Gastroesophageal sphincter (tissue), 4 donors: ENCODE results near the gene LINC00632. TPM values are rescaled to one million over a fixed set of nuclear protein-coding genes. Genes with fewer than 3 reads are reported as not detected.

Source experiments
- ATAC-seq: fragments of 150-250 bp; one replicate; pipeline ENCODE4 v1.9.1; 2016; ENCODE audit warnings: mild to moderate bottlenecking, moderate library complexity
- H3K27ac ChIP-seq, 4 donors: fragments of 200-600 bp; sonication (generic) in 3 of 4; 1 replicate in 3 of 4; 2 replicates in 1 of 4; pipeline ENCODE4 v1.5.1; 2016 to 2019
- H3K27me3 ChIP-seq: fragments of 200-600 bp; sonication (generic); one replicate; pipeline ENCODE4 v1.5.1; 2019
- H3K36me3 ChIP-seq, 2 donors: fragments of 200-600 bp; sonication (generic); one replicate each; pipeline ENCODE4 v1.5.1; 2019; ENCODE audit warnings: control low read depth in 1 of 2
- H3K4me1 ChIP-seq, 3 donors: fragments of 200-600 bp; sonication (generic); 1 replicate in 2 of 3; 2 replicates in 1 of 3; pipeline ENCODE4 v1.5.1; 2016 to 2019; ENCODE audit warnings: control low read depth in 2 of 3
- H3K4me3 ChIP-seq, 2 donors: fragments of 200-600 bp; sonication (generic); one replicate each; pipeline ENCODE4 v1.5.1; 2019; ENCODE audit warnings: mild to moderate bottlenecking in 1 of 2, moderate library complexity in 1 of 2
- H3K9me3 ChIP-seq, 3 donors: fragments of 200-600 bp; sonication (generic); one replicate each; pipeline ENCODE4 v1.5.1; 2017 to 2019; ENCODE audit warnings: control low read depth in 2 of 3
- EP300 ChIP-seq: sonication (generic); formaldehyde crosslinking; IDR thresholded peaks from one replicate; pipeline ENCODE4 v1.6.1; 2017; ENCODE audit warnings: antibody characterized with exemption, mild to moderate bottlenecking
- POLR2A ChIP-seq, 2 donors: fragments of 450-650 bp; IDR thresholded peaks; one replicate each; pipeline ENCODE4 v1.6.1; 2017; ENCODE audit warnings: antibody characterized with exemption in 2 of 2, mild to moderate bottlenecking in 2 of 2, moderate library complexity in 1 of 2
- POLR2AphosphoS5 ChIP-seq: sonication (generic); formaldehyde crosslinking; IDR thresholded peaks from one replicate; pipeline ENCODE4 v1.6.1; 2017; ENCODE audit warnings: antibody characterized with exemption
- WGBS, 2 donors: methylation state at CpG; one replicate each; pipeline ENCODE4 v1.1.5; 2018; ENCODE audit warnings: low coverage in 1 of 2; 5-methylcytosine and 5-hydroxymethylcytosine counted together
- total RNA-seq, 4 donors: library from RNA; depleted of rRNA; stranded (reverse); fragments of >200 nt; gene quantifications; one replicate each; pipeline ENCODE4 v1.1.0, GENCODE V29; 2016
- TF ChIP-seq, protein P1 (sequence below), 4 experiments: fragments of 200-600 bp in 2 of 4; fragments of 450-650 bp in 2 of 4; sonication (generic) in 1 of 4; IDR thresholded peaks; one replicate each; pipeline ENCODE4 v1.5.1; 2017 to 2019; ENCODE audit warnings: antibody characterized with exemption in 4 of 4, mild to moderate bottlenecking in 2 of 4, moderate library complexity in 2 of 4

LINC00632 gene
- total RNA-seq, 4 donors from 2014 or later: 18.2 to 29.6 (median 21.2) TPM

DNA sequence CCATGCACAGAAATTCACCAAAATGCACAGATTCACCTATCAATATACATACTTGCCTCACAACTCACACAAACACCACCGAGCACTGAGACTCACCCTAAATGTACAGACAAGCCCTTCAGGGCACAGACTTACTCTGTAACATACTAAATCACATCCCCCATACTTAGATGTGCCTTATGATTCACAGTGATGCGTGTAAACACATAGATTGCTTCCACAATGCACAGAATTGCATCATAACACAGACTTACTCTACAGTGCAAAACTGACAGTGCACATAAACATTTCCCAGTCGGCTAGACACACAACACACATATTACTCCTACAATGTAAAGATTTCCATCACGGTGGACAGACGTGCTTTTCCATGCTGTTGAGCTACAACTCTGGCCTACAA, 6.2 kb downstream of the LINC00632 start:
- no peak for ATAC-seq
- H3K4me1 ChIP-seq: peaks cover 0 to 5% (median 0%) of the 10 kb centered on the region in 3 donors
- H3K27me3 ChIP-seq: no peaks in the 10 kb centered on the region
- no peaks in the 10 kb centered on the region for H3K36me3 ChIP-seq
- H3K27ac ChIP-seq: no peak overlapping the region
- no peaks in the 10 kb centered on the region for H3K9me3 ChIP-seq
- 56 to 83% methylated on average over 2 to 3 of the region's 5 CpGs for WGBS, 2 donors
- no peak overlapping the region for H3K4me3 ChIP-seq
- no peak for TF ChIP-seq EP300
- no peak for TF ChIP-seq POLR2A (IDR thresholded peaks at IDR 0.05)
- TF ChIP-seq POLR2AphosphoS5: no peak
- TF ChIP-seq, protein P1, sequence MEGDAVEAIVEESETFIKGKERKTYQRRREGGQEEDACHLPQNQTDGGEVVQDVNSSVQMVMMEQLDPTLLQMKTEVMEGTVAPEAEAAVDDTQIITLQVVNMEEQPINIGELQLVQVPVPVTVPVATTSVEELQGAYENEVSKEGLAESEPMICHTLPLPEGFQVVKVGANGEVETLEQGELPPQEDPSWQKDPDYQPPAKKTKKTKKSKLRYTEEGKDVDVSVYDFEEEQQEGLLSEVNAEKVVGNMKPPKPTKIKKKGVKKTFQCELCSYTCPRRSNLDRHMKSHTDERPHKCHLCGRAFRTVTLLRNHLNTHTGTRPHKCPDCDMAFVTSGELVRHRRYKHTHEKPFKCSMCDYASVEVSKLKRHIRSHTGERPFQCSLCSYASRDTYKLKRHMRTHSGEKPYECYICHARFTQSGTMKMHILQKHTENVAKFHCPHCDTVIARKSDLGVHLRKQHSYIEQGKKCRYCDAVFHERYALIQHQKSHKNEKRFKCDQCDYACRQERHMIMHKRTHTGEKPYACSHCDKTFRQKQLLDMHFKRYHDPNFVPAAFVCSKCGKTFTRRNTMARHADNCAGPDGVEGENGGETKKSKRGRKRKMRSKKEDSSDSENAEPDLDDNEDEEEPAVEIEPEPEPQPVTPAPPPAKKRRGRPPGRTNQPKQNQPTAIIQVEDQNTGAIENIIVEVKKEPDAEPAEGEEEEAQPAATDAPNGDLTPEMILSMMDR (IDR thresholded peaks at IDR 0.05): no peak

DNA sequence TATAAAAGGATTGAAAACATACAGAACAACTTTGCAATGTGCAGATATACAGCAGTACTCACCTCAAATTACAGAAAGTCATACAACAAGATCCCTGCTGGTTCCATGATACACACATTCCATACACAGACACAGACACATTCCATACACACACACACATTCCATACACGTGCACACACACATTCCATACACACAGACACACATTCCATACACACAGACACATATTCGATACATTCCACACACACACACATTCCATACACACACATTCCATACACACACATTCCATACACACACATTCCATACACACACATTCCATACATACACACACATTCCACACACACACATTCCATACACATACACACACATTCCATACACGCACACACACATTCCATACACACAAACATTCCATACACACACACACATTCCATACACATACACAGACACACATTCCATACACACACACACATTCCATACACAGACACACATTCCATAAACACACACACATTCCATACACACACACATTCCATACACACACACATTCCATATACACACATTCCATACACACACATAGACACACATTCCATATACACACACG, 13.7 kb downstream of the LINC00632 start:
- no peaks in the 10 kb centered on the region for H3K4me1 ChIP-seq
- 47 to 69% methylated on average over 3 to 4 of the region's 4 CpGs for WGBS, 2 donors

DNA sequence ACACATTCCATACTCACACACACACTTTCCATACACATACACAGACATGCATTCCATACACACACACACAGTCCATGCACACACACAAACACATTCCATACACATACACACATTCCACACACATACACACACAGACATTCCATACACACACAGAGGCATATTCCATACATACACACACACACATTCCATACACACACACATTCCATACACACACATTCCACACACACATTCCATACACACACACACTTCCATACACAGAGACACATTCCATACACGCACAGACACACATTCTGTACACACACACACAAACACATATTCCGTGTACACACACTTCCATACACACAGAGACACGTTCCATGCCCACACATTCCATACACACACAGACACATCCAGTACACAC, 14.8 kb downstream of the LINC00632 start:
- no peaks in the 10 kb centered on the region for H3K27me3 ChIP-seq
- TF ChIP-seq POLR2AphosphoS5: no peak
- TF ChIP-seq, protein P1 (IDR thresholded peaks at IDR 0.05): no peak
- TF ChIP-seq EP300: no peak
- TF ChIP-seq POLR2A (IDR thresholded peaks at IDR 0.05): no peak

More for the DNA sequence above, 13.7 kb downstream of the LINC00632 start:
- ATAC-seq: no peak
- TF ChIP-seq POLR2AphosphoS5: no peak
- no peak for TF ChIP-seq POLR2A (IDR thresholded peaks at IDR 0.05)
- TF ChIP-seq, protein P1 (IDR thresholded peaks at IDR 0.05): no peak
- no peak for TF ChIP-seq EP300
- Histone ChIP-seq H3K27ac (no peak overlapping the region), H3K27me3 (no peaks in the 10 kb centered on the region), H3K36me3 (no peaks in the 10 kb centered on the region), H3K4me3 (no peak overlapping the region), H3K9me3 (no peaks in the 10 kb centered on the region)

DNA sequence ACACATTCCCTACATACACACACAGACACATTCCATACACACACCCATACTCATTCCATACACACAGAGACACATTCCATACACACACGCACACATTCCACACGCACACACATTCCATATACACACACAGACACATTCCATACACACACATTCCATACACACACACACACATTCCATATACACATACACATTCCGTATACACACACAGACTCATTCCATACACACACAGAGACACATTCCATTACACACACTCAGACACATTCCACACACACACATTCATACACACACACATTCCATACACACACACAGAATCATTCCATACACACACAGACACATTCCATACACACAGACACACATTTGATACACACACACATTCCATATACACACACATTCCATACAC, 15.2 kb downstream of the LINC00632 start:
- no peak for ATAC-seq
- WGBS, 2 donors: 66 to 75% methylated on average over 3 of the region's 3 CpGs
- no peaks in the 10 kb centered on the region for H3K36me3 ChIP-seq
- no peak overlapping the region for H3K27ac ChIP-seq
- no peak overlapping the region for H3K4me3 ChIP-seq
- H3K4me1 ChIP-seq: no peaks in the 10 kb centered on the region
- no peaks in the 10 kb centered on the region for H3K27me3 ChIP-seq
- no peaks in the 10 kb centered on the region for H3K9me3 ChIP-seq
- TF ChIP-seq POLR2AphosphoS5 (no peak), EP300 (no peak), POLR2A (IDR thresholded peaks at IDR 0.05) (no peak)
- TF ChIP-seq, protein P1 (IDR thresholded peaks at IDR 0.05): no peak

More for the DNA sequence above, 14.8 kb downstream of the LINC00632 start:
- no peak for ATAC-seq
- Histone ChIP-seq H3K27ac (no peak overlapping the region), H3K4me1 (no peaks in the 10 kb centered on the region), H3K36me3 (no peaks in the 10 kb centered on the region), H3K9me3 (no peaks in the 10 kb centered on the region), H3K4me3 (no peak overlapping the region)
- 79 to 91% methylated on average over 3 of the region's 3 CpGs for whole genome bisulfite sequencing, 2 donors

DNA sequence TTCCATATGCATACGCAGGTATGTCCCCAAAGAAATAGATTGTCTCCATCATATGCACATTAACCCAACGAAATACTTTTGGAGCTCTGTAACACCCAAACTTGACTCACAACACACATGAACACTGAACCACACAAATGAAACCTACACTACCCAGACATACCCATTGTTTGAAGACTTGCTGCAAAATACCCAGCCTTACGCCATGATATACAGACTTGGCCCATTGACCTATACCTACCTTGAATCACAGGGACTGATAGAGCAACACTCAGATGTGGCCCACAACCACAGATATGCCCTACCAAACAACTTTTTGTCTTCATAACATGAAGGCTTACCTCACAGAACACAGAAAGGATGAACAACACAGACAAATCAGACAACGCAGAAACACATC, 15.9 kb downstream of the LINC00632 start:
- H3K9me3 ChIP-seq: no peaks in the 10 kb centered on the region
- WGBS, 2 donors: 80 to 97% methylated on average over 1 to 4 of the region's 4 CpGs
- H3K4me3 ChIP-seq: no peak overlapping the region
- H3K4me1 ChIP-seq: no peaks in the 10 kb centered on the region
- no peak overlapping the region for H3K27ac ChIP-seq
- no peak for ATAC-seq
- H3K36me3 ChIP-seq: no peaks in the 10 kb centered on the region
- TF ChIP-seq EP300 (no peak), POLR2AphosphoS5 (no peak), POLR2A (IDR thresholded peaks at IDR 0.05) (no peak)
- TF ChIP-seq, protein P1 (IDR thresholded peaks at IDR 0.05): no peak
- H3K27me3 ChIP-seq: no peaks in the 10 kb centered on the region
